PC-3 (cell line): ENCODE results near the gene NDUFA8.

Experiments
- EZH2phosphoT487 ChIP-seq: fragments of 300-600 bp; sonication (generic); IDR thresholded peaks from 2 replicates; pipeline ENCODE4 v1.6.1; 2018; ENCODE audit warnings: mild to moderate bottlenecking, antibody characterized with exemption, low read length, borderline replicate concordance
- TF ChIP-seq, protein P1 (sequence below): fragments of 300-600 bp; sonication (generic); conservative IDR thresholded peaks from 2 replicates; pipeline ENCODE4 v1.5.1; 2017; ENCODE audit warnings: antibody characterized with exemption, low read depth, mild to moderate bottlenecking, low read length

DNA sequence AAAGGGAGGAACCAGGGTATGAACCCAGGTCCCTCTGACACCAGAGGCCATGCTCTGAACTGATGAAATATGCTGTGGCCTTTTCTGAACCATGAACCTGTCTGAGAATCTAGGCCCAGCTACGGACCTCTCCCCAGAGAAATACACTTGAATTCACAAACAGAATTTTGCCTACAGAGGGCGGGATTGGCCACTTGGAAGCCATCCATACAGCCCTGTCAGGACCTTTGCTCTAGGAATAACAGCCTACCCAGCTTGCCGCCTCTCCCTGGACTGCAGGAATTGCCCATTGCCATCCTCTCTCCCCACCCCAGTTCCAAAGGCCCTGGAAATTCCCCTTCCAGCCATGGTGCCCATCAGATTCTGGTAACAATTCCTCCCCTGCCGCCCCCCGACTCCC is 26.7 kb upstream of the NDUFA8 start:
- TF ChIP-seq EZH2phosphoT487: no peak
- TF ChIP-seq, protein P1, sequence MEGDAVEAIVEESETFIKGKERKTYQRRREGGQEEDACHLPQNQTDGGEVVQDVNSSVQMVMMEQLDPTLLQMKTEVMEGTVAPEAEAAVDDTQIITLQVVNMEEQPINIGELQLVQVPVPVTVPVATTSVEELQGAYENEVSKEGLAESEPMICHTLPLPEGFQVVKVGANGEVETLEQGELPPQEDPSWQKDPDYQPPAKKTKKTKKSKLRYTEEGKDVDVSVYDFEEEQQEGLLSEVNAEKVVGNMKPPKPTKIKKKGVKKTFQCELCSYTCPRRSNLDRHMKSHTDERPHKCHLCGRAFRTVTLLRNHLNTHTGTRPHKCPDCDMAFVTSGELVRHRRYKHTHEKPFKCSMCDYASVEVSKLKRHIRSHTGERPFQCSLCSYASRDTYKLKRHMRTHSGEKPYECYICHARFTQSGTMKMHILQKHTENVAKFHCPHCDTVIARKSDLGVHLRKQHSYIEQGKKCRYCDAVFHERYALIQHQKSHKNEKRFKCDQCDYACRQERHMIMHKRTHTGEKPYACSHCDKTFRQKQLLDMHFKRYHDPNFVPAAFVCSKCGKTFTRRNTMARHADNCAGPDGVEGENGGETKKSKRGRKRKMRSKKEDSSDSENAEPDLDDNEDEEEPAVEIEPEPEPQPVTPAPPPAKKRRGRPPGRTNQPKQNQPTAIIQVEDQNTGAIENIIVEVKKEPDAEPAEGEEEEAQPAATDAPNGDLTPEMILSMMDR: no peak
